Stimulated activated CD4-positive, alpha-beta T cell treated with anti-CD3 and anti-CD28 coated beads, Interleukin-15, amount 100 ng/mL, for 48 hours (primary cell): ENCODE measurements around the gene CPB1.

Experiments used
- DNase-seq, 2 donors: peaks; one replicate each; pipeline ENCODE4 v3.0.0-alpha.2; 2020; ENCODE audit warnings: low read depth in 2 of 2

Gene CPB1

GRCh38 chr3:148882288-148882687 lies 54.7 kb downstream of the CPB1 start:
- DNase-seq, result no peak

GRCh38 chr3:148883163-148883562 lies 55.6 kb downstream of the CPB1 start:
- no peak for DNase-seq

- no peak for DNase-seq
Measured at GRCh38 chr3:148884261-148884660, 56.6 kb downstream of the CPB1 start.

GRCh38 chr3:148889828-148890227 lies 62.2 kb downstream of the CPB1 start:
- DNase-seq, result no peak

GRCh38 chr3:148896062-148896461 lies 68.5 kb downstream of the CPB1 start:
- DNase-seq, result no peak

GRCh38 chr3:148901987-148902791 lies 74.6 kb downstream of the CPB1 start:
- no peak for DNase-seq

GRCh38 chr3:148903022-148903442 lies 75.4 kb downstream of the CPB1 start:
- no peak for DNase-seq

GRCh38 chr3:148903941-148904340 lies 76.3 kb downstream of the CPB1 start:
- no peak for DNase-seq

GRCh38 chr3:148906667-148907066 lies 79.1 kb downstream of the CPB1 start:
- DNase-seq, result no peak
